SK-N-SH (cell line): ENCODE data around the gene B4GALNT3.

Experiments
- CHD2 ChIP-seq: fragments of 150-350 bp; IDR thresholded peaks from 2 replicates; pipeline ENCODE4 v1.6.1; 2018; ENCODE audit warnings: low read length; ENCODE audit not compliant: partially characterized antibody
- CTCF ChIP-seq: fragments of 200-600 bp; sonication (generic); IDR thresholded peaks from 2 replicates; pipeline ENCODE4 v1.6.1; 2017; ENCODE audit warnings: antibody characterized with exemption, mild to moderate bottlenecking, moderate library complexity
- EP300 ChIP-seq, 2 experiments: IDR thresholded peaks; 2 replicates each; pipeline versions ENCODE4 v1.4.0 to v1.6.1; 2012; ENCODE audit warnings: borderline replicate concordance in 1 of 2, low read depth in 1 of 2, low read length in 1 of 2
- JUND ChIP-seq: IDR thresholded peaks from 2 replicates; pipeline ENCODE4 v1.4.0; 2012
- RAD21 ChIP-seq: IDR thresholded peaks from 2 replicates; pipeline ENCODE4 v1.6.1; 2012; ENCODE audit warnings: mild to moderate bottlenecking, low read length
- SIN3A ChIP-seq: IDR thresholded peaks from 2 replicates; pipeline ENCODE4 v1.6.1; 2012; ENCODE audit warnings: low read depth, mild to moderate bottlenecking, low read length, moderate library complexity, borderline replicate concordance

DNA sequence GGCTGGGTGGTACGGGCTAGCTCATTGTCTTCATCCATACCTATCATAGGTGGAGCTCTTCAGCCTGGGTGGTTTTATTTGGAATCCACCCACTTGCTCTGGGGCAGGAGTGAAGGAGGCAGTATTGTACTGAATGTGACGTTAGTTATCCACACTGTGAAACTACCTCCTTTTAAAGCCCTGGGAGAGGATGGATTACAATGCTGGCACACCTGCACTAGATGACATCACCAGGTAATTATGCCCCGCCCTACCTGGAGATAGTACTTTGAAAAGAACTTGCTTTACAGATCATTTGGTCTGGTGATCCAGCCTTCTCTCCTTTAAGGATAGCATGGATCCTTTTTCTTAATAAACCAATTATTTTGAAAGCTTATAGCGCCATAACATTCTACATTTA is 78.0 kb downstream of the B4GALNT3 start:
- no peak for TF ChIP-seq CTCF
- TF ChIP-seq EP300 (IDR thresholded peaks at IDR 0.05; ENCODE audit: borderline replicate concordance in 1 of 2, low read depth in 1 of 2, low read length in 1 of 2): no peak
- TF ChIP-seq RAD21: no peak
- no peak for TF ChIP-seq SIN3A
- TF ChIP-seq CHD2: no peak
- no peak for TF ChIP-seq JUND
